K562 (cell line): ENCODE measurements around the gene UMAD1. TPM values are rescaled to one million over a fixed set of nuclear protein-coding genes. Genes with fewer than 3 reads are reported as not detected.

ENCODE experiments used
- CBX8 ChIP-seq: fragments of 200-600 bp; sonication (generic); IDR thresholded peaks from 2 replicates; pipeline ENCODE4 v1.6.1; 2012; ENCODE audit warnings: borderline replicate concordance, mixed run types, low read depth, mild to moderate bottlenecking, moderate library complexity, mixed read lengths, low read length, control low read depth, inconsistent platforms; ENCODE audit not compliant: poor library complexity, severe bottlenecking; ENCODE audit errors: extremely low read depth
- ETV6 ChIP-seq, 3 experiments: fragments of 150-350 bp in 1 of 3; sonication (generic) in 1 of 3; formaldehyde crosslinking in 1 of 3; IDR thresholded peaks; 2 replicates each; pipeline versions ENCODE4 v1.6.1 to v1.8.0; 2014 to 2022; ENCODE audit warnings: borderline replicate concordance in 2 of 3, low read depth in 2 of 3, antibody characterized with exemption in 1 of 3, low read length in 1 of 3, mild to moderate bottlenecking in 1 of 3, missing genetic modification reagents in 1 of 3
- FOS ChIP-seq: IDR thresholded peaks from 3 replicates; pipeline ENCODE4 v1.6.1; 2011; ENCODE audit not compliant: insufficient read length; ENCODE audit errors: extremely low read depth
- KAT8 ChIP-seq: fragments of 450-650 bp; IDR thresholded peaks from 2 replicates; pipeline ENCODE4 v1.6.1; 2016; ENCODE audit warnings: low read depth, mild to moderate bottlenecking
- NCOR1 ChIP-seq: fragments of 450-650 bp; IDR thresholded peaks from 2 replicates; pipeline ENCODE4 v1.6.1; 2016; ENCODE audit warnings: mild to moderate bottlenecking, moderate library complexity
- NR3C1 ChIP-seq: sonication (generic); formaldehyde crosslinking; IDR thresholded peaks from 2 replicates; pipeline ENCODE4 v1.8.1; 2022; ENCODE audit warnings: missing genetic modification reagents
- SRF ChIP-seq, 2 experiments: fragments of 250-450, 450-650 bp in 1 of 2; sonication (Bioruptor Pico) in 1 of 2; sonication (generic) in 1 of 2; formaldehyde crosslinking; IDR thresholded peaks; 2 replicates each; pipeline versions ENCODE4 v1.5.0 to v1.5.1; 2020 to 2022; ENCODE audit warnings: mild to moderate bottlenecking in 1 of 2, missing genetic modification reagents in 1 of 2
- ZNF445 ChIP-seq: fragments of 250-450 bp; sonication (Bioruptor Pico); IDR thresholded peaks from 2 replicates; pipeline ENCODE4 v1.4.0; 2020; ENCODE audit warnings: low read depth, mild to moderate bottlenecking, moderate library complexity
- polyA plus RNA-seq, 8 experiments: library from polyadenylated mRNA; depleted of rRNA in 4 of 8; stranded (reverse) in 5 of 8; unstranded in 3 of 8; fragments of >200 nt; fragmentation: Nextera tagmentation in 2 of 8; fragmentation: Illumina TruSeq in 1 of 8; extraction: Ambion mirVana in 2 of 8; extraction: Trizol in 1 of 8; gene quantifications; 2 replicates each; pipeline versions ENCODE4 v1.2.1 to v1.2.3, GENCODE V29; 2011 to 2014; ENCODE audit warnings: inconsistent platforms in 1 of 8, missing spikeins in 1 of 8
- total RNA-seq, 7 experiments: library from RNA; depleted of rRNA in 6 of 7; stranded (reverse); fragments of >200 nt in 6 of 7; fragmentation: Illumina TruSeq in 2 of 7; extraction: Trizol in 2 of 7; gene quantifications; 2 replicates each; pipeline versions ENCODE4 v1.2.1 to v1.2.3, GENCODE V29; 2011 to 2021; ENCODE audit warnings: low replicate concordance in 1 of 7
- TF ChIP-seq, protein P1 (sequence below), 2 experiments: IDR thresholded peaks in 1 of 2; conservative IDR thresholded peaks in 1 of 2; 2 replicates each; pipeline ENCODE4 v1.6.1; 2016; ENCODE audit warnings: low read depth in 2 of 2, mild to moderate bottlenecking in 1 of 2, missing compliant biosample characterization in 1 of 2, missing genetic modification characterization in 1 of 2, moderate library complexity in 1 of 2
- TF ChIP-seq, protein P2 (sequence below): fragments of 250-450 bp; sonication (Bioruptor Pico); IDR thresholded peaks from 2 replicates; pipeline ENCODE4 v1.4.0; 2020; ENCODE audit warnings: mild to moderate bottlenecking, moderate library complexity
- TF ChIP-seq, protein P3 (sequence below): fragments of 250-450 bp; sonication (Bioruptor Pico); IDR thresholded peaks from 2 replicates; pipeline ENCODE4 v1.9.0; 2021; ENCODE audit warnings: mild to moderate bottlenecking, inconsistent platforms
- TF ChIP-seq, protein P4 (sequence below), 3 experiments: fragments of 200-800 bp in 1 of 3; fragments of 250-450 bp in 1 of 3; fragments of 450-650 bp in 1 of 3; sonication (Bioruptor Pico) in 1 of 3; sonication (Bioruptor generic) in 1 of 3; formaldehyde crosslinking in 1 of 3; IDR thresholded peaks; 2 replicates each; pipeline versions ENCODE4 v1.6.1 to v1.8.0; 2016 to 2022; ENCODE audit warnings: mild to moderate bottlenecking in 2 of 3, missing genetic modification characterization in 2 of 3, missing compliant biosample characterization in 1 of 3, moderate library complexity in 1 of 3

UMAD1 gene
- total and polyA plus RNA-seq, 9 of the 15 experiments (the other 6 are each of a cell fraction or from before 2014, with no cell fraction given) = 9.0 to 26.7 (median 13.3) TPM

DNA sequence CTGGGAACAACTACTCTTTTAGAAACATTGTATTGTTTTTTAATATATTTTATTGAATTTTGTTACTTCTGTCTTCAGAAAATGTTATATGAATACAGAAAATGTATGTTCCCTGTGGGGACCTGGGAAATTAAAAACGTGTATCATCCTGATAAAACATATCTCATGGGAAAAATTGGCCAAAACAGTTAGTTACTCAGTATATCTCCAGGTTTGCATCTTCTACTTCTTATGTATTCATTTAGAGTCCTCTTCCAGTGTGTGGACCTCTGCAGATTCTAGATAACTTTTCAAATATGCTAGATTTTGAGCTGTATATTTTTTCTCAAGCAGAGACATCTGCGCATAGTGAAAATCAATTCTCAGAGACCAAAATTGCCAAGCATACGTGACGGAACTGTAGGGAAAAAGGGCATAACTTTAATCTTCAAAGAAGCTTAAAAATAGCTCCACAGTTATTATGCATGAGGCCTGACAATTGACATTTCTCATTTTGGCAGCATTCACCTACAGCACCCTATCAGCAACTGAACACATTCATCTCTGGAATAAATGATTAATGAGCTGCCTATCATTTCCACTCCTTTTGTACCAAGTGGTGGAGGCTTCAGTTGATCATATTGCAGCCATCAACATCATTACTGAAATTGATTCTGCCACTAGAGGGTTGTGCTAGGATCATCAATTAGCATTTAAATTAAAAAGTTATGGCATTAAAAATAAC lies 26.4 kb upstream of the UMAD1 start (continued):
- TF ChIP-seq, protein P1, sequence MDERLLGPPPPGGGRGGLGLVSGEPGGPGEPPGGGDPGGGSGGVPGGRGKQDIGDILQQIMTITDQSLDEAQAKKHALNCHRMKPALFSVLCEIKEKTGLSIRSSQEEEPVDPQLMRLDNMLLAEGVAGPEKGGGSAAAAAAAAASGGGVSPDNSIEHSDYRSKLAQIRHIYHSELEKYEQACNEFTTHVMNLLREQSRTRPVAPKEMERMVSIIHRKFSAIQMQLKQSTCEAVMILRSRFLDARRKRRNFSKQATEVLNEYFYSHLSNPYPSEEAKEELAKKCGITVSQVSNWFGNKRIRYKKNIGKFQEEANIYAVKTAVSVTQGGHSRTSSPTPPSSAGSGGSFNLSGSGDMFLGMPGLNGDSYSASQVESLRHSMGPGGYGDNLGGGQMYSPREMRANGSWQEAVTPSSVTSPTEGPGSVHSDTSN (CRISPR knock-in tag; IDR thresholded peaks at IDR 0.05; ENCODE audit: low read depth) = no peak; the same call in 1 of the 2 replicates
- TF ChIP-seq, protein P1 (tag; conservative IDR thresholded peaks at IDR 0.05; ENCODE audit: low read depth) = peak; percentile 90
- TF ChIP-seq NCOR1 = peak; percentile 38
- TF ChIP-seq, protein P2, sequence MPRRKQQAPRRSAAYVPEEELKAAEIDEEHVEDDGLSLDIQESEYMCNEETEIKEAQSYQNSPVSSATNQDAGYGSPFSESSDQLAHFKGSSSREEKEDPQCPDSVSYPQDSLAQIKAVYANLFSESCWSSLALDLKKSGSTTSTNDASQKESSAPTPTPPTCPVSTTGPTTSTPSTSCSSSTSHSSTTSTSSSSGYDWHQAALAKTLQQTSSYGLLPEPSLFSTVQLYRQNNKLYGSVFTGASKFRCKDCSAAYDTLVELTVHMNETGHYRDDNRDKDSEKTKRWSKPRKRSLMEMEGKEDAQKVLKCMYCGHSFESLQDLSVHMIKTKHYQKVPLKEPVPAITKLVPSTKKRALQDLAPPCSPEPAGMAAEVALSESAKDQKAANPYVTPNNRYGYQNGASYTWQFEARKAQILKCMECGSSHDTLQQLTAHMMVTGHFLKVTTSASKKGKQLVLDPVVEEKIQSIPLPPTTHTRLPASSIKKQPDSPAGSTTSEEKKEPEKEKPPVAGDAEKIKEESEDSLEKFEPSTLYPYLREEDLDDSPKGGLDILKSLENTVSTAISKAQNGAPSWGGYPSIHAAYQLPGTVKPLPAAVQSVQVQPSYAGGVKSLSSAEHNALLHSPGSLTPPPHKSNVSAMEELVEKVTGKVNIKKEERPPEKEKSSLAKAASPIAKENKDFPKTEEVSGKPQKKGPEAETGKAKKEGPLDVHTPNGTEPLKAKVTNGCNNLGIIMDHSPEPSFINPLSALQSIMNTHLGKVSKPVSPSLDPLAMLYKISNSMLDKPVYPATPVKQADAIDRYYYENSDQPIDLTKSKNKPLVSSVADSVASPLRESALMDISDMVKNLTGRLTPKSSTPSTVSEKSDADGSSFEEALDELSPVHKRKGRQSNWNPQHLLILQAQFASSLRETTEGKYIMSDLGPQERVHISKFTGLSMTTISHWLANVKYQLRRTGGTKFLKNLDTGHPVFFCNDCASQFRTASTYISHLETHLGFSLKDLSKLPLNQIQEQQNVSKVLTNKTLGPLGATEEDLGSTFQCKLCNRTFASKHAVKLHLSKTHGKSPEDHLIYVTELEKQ (CRISPR knock-in tag) = no peak
- TF ChIP-seq FOS = no peak
- TF ChIP-seq NR3C1 (CRISPR knock-in tag) = no peak
- TF ChIP-seq, protein P3, sequence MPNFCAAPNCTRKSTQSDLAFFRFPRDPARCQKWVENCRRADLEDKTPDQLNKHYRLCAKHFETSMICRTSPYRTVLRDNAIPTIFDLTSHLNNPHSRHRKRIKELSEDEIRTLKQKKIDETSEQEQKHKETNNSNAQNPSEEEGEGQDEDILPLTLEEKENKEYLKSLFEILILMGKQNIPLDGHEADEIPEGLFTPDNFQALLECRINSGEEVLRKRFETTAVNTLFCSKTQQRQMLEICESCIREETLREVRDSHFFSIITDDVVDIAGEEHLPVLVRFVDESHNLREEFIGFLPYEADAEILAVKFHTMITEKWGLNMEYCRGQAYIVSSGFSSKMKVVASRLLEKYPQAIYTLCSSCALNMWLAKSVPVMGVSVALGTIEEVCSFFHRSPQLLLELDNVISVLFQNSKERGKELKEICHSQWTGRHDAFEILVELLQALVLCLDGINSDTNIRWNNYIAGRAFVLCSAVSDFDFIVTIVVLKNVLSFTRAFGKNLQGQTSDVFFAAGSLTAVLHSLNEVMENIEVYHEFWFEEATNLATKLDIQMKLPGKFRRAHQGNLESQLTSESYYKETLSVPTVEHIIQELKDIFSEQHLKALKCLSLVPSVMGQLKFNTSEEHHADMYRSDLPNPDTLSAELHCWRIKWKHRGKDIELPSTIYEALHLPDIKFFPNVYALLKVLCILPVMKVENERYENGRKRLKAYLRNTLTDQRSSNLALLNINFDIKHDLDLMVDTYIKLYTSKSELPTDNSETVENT (CRISPR knock-in tag) = no peak
- no peak for TF ChIP-seq ZNF445 (CRISPR knock-in tag)
- TF ChIP-seq, protein P4, sequence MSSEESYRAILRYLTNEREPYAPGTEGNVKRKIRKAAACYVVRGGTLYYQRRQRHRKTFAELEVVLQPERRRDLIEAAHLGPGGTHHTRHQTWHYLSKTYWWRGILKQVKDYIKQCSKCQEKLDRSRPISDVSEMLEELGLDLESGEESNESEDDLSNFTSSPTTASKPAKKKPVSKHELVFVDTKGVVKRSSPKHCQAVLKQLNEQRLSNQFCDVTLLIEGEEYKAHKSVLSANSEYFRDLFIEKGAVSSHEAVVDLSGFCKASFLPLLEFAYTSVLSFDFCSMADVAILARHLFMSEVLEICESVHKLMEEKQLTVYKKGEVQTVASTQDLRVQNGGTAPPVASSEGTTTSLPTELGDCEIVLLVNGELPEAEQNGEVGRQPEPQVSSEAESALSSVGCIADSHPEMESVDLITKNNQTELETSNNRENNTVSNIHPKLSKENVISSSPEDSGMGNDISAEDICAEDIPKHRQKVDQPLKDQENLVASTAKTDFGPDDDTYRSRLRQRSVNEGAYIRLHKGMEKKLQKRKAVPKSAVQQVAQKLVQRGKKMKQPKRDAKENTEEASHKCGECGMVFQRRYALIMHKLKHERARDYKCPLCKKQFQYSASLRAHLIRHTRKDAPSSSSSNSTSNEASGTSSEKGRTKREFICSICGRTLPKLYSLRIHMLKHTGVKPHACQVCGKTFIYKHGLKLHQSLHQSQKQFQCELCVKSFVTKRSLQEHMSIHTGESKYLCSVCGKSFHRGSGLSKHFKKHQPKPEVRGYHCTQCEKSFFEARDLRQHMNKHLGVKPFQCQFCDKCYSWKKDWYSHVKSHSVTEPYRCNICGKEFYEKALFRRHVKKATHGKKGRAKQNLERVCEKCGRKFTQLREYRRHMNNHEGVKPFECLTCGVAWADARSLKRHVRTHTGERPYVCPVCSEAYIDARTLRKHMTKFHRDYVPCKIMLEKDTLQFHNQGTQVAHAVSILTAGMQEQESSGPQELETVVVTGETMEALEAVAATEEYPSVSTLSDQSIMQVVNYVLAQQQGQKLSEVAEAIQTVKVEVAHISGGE (CRISPR knock-in tag; IDR thresholded peaks at IDR 0.05) = no peak
- no peak for TF ChIP-seq SRF (CRISPR knock-in tag; IDR thresholded peaks at IDR 0.05)
- no peak for TF ChIP-seq CBX8
- no peak for TF ChIP-seq ETV6 (IDR thresholded peaks at IDR 0.05; ENCODE audit: borderline replicate concordance in 1 of 2, low read depth in 2 of 2, low read length in 1 of 2)
- no peak for TF ChIP-seq ETV6 (CRISPR knock-in tag; IDR thresholded peaks at IDR 0.05; ENCODE audit: borderline replicate concordance)
- no peak for TF ChIP-seq KAT8
